GM18511 (cell line): ENCODE measurements around the gene ZNF778.
"Not testable (repeated sequence)": the region's sequence is repeated elsewhere in the genome, so short reads cannot be mapped to it uniquely, and the experiment has no call there.

Experiments used
- ATAC-seq: cut with Tn5 transposase; IDR thresholded peaks from one replicate; pipeline ENCODE4 v1.9.1; 2021; ENCODE audit warnings: mild to moderate bottlenecking, moderate library complexity; ENCODE audit not compliant: unreplicated experiment

Gene ZNF778

DNA sequence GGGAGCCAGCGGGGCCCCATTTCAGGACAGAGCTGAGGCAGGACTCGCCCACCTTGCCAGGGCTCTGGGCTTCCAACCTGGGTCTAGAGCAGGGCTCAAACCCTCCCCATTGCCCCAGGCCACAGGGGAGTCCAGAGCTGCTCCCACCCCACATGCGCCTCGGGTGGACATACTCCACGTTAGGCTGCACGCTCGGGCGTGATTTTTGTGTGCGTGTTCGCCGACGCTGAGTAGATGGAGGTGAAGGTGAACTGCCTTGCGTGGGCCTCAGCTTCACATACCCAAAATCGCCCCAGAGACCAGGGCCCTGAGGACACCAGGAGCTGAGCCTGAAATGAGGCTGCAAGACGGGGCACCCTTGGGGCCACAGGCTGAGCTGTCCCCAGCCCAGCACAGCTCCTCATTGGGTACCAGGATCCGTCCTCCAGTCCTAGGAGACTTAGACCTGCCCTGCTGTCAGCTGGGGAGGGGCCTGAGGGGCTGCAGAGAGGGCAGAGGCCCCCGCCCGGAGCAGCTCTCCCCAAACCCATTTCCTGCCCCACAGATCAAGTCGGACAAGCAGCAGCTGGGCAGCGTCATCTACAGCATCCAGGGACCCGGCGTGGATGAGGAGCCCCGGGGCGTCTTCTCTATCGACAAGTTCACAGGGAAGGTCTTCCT lies 37.7 kb upstream of the ZNF778 start:
- ATAC-seq = no peak

DNA sequence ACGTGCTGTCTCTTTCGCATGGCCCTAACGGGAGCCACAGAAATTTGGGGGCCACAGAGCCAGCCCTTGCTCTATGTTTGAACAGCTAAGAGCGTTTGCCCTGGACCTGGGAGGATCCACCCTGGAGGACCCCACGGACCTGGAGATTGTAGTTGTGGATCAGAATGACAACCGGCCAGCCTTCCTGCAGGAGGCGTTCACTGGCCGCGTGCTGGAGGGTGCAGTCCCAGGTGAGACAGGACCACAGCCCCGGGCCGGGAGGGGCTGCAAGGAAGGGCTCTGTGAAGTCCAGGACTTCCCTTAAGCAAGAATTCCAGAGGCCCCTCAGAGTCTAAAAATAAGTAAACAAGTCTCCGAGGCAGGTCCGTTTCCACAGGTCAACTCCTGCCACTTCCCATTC lies 34.0 kb upstream of the ZNF778 start:
- ATAC-seq = no peak

GRCh38 chr16:89183975-89184676 lies 33.4 kb upstream of the ZNF778 start:
- ATAC-seq = no peak

GRCh38 chr16:89184677-89184932 lies 32.9 kb upstream of the ZNF778 start:
- ATAC-seq = no peak

DNA sequence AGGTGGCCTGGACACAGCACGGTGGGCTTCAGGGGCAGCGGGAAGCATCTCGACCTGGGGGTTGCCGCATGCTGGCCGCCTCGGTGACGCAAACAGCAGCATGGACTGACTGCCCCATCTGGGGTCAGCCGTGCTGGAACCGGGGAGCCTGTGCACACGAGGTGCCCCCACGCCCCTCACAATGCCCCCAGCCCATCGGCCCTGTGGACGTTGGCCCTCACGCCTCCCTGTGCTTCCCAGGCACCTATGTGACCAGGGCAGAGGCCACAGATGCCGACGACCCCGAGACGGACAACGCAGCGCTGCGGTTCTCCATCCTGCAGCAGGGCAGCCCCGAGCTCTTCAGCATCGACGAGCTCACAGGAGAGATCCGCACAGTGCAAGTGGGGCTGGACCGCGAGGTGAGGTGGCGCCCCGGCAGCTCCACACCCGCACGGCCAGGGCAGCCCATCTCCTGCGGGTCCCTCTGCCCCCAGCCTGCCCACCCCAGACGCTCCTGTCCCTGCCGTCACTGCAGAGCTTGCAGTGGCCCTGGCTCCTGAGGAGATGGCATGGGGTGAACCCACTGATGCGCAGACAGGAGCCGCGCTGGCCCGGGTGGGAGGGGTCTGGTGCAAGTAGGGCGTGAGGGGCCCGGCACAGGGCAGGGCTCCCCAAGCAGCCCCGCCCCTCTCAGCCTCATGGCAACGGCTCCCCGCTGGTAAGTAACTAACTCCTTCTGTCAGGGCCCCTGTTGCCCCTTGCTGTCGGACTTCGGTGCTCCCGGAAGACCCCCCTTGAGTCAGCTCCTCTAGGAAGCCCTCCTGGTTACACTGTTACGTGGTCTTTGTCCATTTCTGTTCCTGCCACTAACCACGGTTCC lies 32.3 kb upstream of the ZNF778 start:
- no peak for ATAC-seq

GRCh38 chr16:89185887-89186592 lies 31.5 kb upstream of the ZNF778 start:
- not testable (repeated sequence) for ATAC-seq

- not testable (repeated sequence) for ATAC-seq
Observed at GRCh38 chr16:89186593-89187031, 30.9 kb upstream of the ZNF778 start.

DNA sequence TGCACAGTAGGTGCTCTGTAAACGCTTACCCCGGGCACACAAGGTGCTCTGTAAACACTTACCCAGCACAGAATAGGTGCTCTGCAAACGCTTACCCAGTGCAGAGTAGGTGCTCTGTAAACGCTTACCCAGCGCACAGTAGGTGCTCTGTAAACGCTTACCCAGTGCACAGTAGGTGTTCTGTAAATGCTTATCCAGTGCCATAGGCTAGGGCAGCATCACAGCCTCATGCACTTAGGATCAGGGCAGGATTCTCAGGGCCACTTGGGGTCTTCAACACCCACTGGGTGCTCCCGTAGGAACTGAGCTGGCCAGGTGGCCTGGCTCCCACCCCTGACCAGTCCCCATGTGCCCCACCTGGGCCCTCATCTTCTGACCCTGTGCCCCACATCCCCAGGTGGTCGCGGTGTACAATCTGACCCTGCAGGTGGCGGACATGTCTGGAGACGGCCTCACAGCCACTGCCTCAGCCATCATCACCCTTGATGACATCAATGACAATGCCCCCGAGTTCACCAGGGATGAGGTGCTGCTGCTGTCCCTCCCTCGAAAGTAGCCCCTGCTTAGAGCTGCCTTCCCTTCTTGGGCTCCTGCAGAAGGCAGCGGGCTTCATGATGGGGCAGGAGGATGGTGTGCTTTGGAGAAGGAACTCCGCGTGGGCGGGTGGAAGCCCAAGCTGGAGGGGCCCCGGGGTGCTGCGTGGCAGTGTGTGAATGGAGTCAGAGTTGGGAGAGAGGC lies 30.3 kb upstream of the ZNF778 start:
- ATAC-seq = no peak

- no peak for ATAC-seq
Observed at GRCh38 chr16:89187770-89188392, 29.6 kb upstream of the ZNF778 start.

DNA sequence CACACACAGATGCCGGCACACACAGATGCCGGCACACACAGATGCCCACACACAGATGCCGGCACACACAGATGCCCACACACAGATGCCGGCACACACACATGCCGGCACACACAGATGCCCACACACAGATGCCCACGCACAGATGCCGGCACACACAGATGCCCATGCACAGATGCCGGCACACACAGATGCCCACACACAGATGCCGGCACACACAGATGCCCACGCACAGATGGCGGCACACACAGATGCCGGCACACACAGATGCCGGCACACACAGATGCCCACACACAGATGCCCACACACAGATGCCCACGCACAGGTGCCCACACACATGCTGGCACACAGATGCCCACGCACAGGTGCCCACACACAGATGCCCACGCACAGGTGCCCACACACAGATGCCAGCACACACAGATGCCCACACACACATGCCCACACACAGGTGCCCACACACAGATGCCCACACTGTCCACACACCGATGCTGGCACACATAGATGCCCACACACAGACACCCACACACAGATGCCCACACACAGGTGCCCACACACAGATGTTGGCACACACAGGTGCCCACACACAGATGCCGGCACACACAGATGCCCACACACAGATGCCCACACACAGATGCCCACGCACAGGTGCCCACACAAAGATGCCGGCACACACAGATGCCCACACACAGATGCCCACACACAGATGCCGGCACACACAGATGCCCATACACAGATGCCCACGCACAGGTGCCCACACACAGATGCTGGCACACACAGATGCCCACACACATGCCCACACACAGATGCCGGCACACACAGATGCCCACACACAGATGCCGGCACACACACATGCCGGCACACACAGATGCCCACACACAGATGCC lies 28.8 kb upstream of the ZNF778 start:
- not testable (repeated sequence) for ATAC-seq

GRCh38 chr16:89189358-89190025 lies 28.0 kb upstream of the ZNF778 start:
- ATAC-seq = no peak

DNA sequence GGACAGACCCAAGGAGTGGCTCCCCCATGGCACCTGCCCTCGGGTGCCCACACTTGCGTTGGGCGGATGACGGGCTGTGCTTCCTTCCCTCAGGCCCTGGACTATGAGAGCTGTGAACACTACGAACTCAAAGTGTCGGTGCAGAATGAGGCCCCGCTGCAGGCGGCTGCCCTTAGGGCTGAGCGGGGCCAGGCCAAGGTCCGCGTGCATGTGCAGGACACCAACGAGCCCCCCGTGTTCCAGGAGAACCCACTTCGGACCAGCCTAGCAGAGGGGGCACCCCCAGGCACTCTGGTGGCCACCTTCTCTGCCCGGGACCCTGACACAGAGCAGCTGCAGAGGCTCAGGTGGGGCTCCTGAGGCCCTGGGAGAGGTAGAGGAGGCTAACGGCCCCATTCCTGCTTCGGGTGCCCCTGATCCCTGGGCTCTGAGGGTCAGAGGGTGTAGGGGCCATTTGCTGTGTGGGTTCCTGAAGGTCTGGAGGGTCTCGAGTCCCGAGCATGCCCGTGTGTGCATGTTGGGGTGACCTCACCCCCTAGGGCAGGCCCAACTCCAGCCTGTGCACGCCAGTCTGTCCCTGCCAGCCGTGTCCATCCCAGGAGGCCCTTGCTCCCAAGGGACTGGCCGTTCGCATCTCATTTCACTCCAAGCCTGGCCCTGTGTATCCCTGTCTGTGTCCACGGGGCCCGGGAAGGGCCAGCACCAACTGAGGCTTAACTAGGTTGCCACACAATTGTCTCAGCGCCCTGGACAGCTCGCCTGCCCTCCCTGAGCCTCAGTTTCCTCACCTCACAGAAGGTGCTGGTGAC lies 27.1 kb upstream of the ZNF778 start:
- no peak for ATAC-seq

GRCh38 chr16:89191033-89191900 lies 26.2 kb upstream of the ZNF778 start:
- no peak for ATAC-seq

DNA sequence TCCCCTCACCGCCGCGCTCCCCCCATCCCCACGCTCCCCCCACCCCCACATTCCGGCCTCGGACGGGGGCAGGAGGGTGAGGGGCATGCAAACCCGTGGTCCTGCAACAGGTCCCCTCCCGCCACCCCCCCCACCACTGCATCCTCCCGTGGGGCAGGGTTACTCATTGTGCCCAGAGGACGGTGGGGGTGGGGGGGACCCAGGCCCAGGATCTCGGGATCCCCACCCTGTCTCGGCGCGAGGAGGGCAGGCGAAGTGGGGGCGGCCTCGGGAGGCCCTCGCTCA lies 25.7 kb upstream of the ZNF778 start:
- no peak for ATAC-seq

GRCh38 chr16:89192186-89192955 lies 25.1 kb upstream of the ZNF778 start:
- not testable (repeated sequence) for ATAC-seq

DNA sequence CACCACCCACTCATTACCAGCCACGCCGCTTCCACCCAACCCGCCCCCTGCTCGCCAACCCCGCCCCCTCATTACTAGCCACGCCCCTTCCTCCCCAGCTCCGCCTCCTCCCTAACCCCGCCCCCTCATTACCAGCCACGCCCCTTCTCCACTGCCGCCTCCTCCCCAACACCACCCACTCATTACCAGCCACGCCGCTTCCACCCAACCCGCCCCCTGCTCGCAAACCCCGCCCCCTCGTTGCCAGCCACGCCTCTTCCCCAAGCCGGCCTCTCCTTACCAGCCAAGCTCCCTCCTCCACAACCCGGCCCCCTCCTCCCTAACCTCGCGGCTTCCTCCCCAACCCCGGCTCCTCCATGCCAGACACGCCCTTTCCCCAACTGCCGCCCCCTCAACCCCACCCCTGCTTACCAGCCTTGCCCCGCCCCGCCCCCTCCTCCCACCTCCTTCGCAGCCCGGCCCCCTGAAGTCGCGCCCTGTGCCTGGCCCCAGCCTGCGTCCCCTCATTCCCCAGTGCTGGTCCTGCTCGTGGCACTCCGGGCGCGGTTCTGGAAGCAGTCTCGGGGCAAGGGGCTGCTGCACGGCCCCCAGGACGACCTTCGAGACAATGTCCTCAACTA lies 24.4 kb upstream of the ZNF778 start:
- ATAC-seq = no peak
